Heart right ventricle (tissue), 16 donors: ENCODE data around the gene RNF114. TPM values are rescaled to one million over a fixed set of nuclear protein-coding genes. Genes with fewer than 3 reads are reported as not detected.

Experiments used
- ATAC-seq, 8 donors: fragments of 200-7000 bp; cut with Tn5 transposase; one replicate each; pipeline ENCODE4 v1.9.1; 2020; ENCODE audit warnings: mild to moderate bottlenecking in 8 of 8, moderate library complexity in 8 of 8, moderate number of reproducible peaks in 1 of 8
- DNase-seq, 2 donors: peaks; one replicate each; pipeline ENCODE4 v3.0.0-alpha.2; 2020
- H3K27ac ChIP-seq, 10 donors: fragments of 200-600 bp; sonication (generic) in 2 of 10; one replicate each; pipeline versions ENCODE4 v1.5.0 to v1.8.0; 2020 to 2022; ENCODE audit warnings: mild to moderate bottlenecking in 3 of 10
- H3K27me3 ChIP-seq, 7 donors: fragments of 200-600 bp; one replicate each; pipeline ENCODE4 v1.8.0; 2021 to 2022; ENCODE audit warnings: mild to moderate bottlenecking in 2 of 7
- H3K36me3 ChIP-seq, 9 donors: fragments of 200-600 bp; sonication (generic) in 1 of 9; one replicate each; pipeline versions ENCODE4 v1.5.0 to v1.8.0; 2020 to 2022; ENCODE audit warnings: mild to moderate bottlenecking in 2 of 9
- H3K4me1 ChIP-seq, 9 donors: fragments of 200-600 bp; sonication (generic) in 1 of 9; one replicate each; pipeline versions ENCODE4 v1.5.0 to v1.8.0; 2020 to 2022; ENCODE audit warnings: mild to moderate bottlenecking in 4 of 9
- H3K4me3 ChIP-seq, 10 donors: fragments of 200-600 bp; sonication (generic) in 2 of 10; one replicate each; pipeline versions ENCODE4 v1.5.0 to v1.8.0; 2020 to 2022; ENCODE audit warnings: mild to moderate bottlenecking in 7 of 10, moderate library complexity in 2 of 10
- H3K9me3 ChIP-seq, 11 donors: fragments of 200-600 bp in 10 of 11; sonication (generic) in 2 of 11; one replicate each; pipeline versions ENCODE4 v1.5.0 to v1.8.0; 2013 to 2022; ENCODE audit warnings: mild to moderate bottlenecking in 2 of 11, control low read depth in 1 of 11, moderate library complexity in 1 of 11
- WGBS, 2 donors: extraction: QIAGEN DNeasy Blood & Tissue Kit; methylation state at CpG; one replicate each; pipeline ENCODE4 v1.1.7; 2013; ENCODE audit warnings: inconsistent platforms in 1 of 2; 5-methylcytosine and 5-hydroxymethylcytosine counted together
- intact Hi-C, 10 donors: fragments of 100-400 bp; cut with DNase I; formaldehyde crosslinking; loops; one replicate each; pipeline versions ENCODE4 v1.11.1 to v1.14.2; 2022
- polyA plus RNA-seq, 2 donors: library from polyadenylated mRNA; stranded (reverse); fragments of 200-250 nt; gene quantifications; one replicate each; pipeline ENCODE4 v1.2.3, GENCODE V29; 2013
- total RNA-seq, 10 donors: library from RNA; stranded (reverse); fragmentation: NEBNext Ultra II Directional in 3 of 10; extraction: Animal tissue kit (Norgen Biotek cat#: 25700) in 3 of 10; gene quantifications; one replicate each; pipeline versions ENCODE4 v1.2.1 to v1.2.4, GENCODE V29; 2021 to 2023
- TF ChIP-seq, protein P1 (sequence below), 9 donors: fragments of 200-600 bp; sonication (generic) in 2 of 9; IDR thresholded peaks; one replicate each; pipeline versions ENCODE4 v1.5.0 to v1.8.0; 2021 to 2022; ENCODE audit warnings: antibody characterized with exemption in 9 of 9, mild to moderate bottlenecking in 5 of 9, moderate library complexity in 1 of 9
- donor health status: Arrhythmogenic right ventricular cardiomyopathy.
- donor health status: ischemic (EF 13 %, LVEDD 7.1; RV severe dilation, severe dysfunction).
- donor health status: healthy with polysubstance abuse.
- donor health status: DM: no; HTN: yes; CAD: no.
- donor health status: DM: no; HTN: no; CAD: no.
- donor health status: ischemic (EF 25% LVEDD 6.9; RV normal size, moderate dysfunction).
- donor health status: ischemic (EF 25% LVEDD 5.7; RV mildly dilated, moderate dysfunction).
- donor health status: healthy.
- donor health status: DM: yes; HTN: yes; CAD: no.
- donor health status: Ischemic cardiomyopathy.
- donor health status: ischemic (EF 35%, LVEDD 5.7; RV mildly dilated, moderate dysfunction).
- donor health status: nonischemic (EF 11% LVEDD 7.7; RV severe dilation, severe dysfunction).
- donor health status: DM: yes; HTN: yes; CAD: no.
- donor health status: PGD.
- donor health status: ischemic (EF 29% LVEDD 5.4; RV normal size, mild dysfunction).
- donor health status: nonischemic (EF 23%, LVEDD 6.1; RV moderate dilation, normal function).

Gene RNF114
- total and polyA plus RNA-seq, 12 donors, result 41.5 to 60.3 (median 50.6) TPM

GRCh38 chr20:49980140-49981008, 44.2 kb downstream of the RNF114 start:
- WGBS, 2 donors, result 88% methylated on average over 11 of the region's 11 CpGs

GRCh38 chr20:49981218-49982071, 45.2 kb downstream of the RNF114 start:
- Histone ChIP-seq H3K27me3 (peaks cover 0 to 10% (median 0%) of the 10 kb centered on the region in 7 donors), H3K36me3 (peaks cover 0 to 27% (median 0%) of the 10 kb centered on the region in 9 donors), H3K4me1 (peaks cover 15 to 55% (median 46%) of the 10 kb centered on the region in 9 donors), H3K27ac (peak overlapping the region in 5 of 10 donors; percentile 67 to 85 (median 81)), H3K4me3 (no peak overlapping the region), H3K9me3 (no peaks in the 10 kb centered on the region)
- intact Hi-C loops, result loop anchor here in 9 of 10 donors (2.0 to 5.0 kb wide), 6 partner anchors 89 to 197 kb away; no protein-coding TSS in a partner anchor
- ATAC-seq (no peak), DNase-seq (no peak)
- WGBS, 2 donors, result 83 to 88% methylated on average over 23 of the region's 23 CpGs
- TF ChIP-seq, protein P1, sequence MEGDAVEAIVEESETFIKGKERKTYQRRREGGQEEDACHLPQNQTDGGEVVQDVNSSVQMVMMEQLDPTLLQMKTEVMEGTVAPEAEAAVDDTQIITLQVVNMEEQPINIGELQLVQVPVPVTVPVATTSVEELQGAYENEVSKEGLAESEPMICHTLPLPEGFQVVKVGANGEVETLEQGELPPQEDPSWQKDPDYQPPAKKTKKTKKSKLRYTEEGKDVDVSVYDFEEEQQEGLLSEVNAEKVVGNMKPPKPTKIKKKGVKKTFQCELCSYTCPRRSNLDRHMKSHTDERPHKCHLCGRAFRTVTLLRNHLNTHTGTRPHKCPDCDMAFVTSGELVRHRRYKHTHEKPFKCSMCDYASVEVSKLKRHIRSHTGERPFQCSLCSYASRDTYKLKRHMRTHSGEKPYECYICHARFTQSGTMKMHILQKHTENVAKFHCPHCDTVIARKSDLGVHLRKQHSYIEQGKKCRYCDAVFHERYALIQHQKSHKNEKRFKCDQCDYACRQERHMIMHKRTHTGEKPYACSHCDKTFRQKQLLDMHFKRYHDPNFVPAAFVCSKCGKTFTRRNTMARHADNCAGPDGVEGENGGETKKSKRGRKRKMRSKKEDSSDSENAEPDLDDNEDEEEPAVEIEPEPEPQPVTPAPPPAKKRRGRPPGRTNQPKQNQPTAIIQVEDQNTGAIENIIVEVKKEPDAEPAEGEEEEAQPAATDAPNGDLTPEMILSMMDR (IDR thresholded peaks at IDR 0.05), result no peak

More at GRCh38 chr20:49980140-49981008, 44.2 kb downstream of the RNF114 start:
- Histone ChIP-seq H3K36me3 (peaks cover 0 to 17% (median 0%) of the 10 kb centered on the region in 9 donors), H3K4me3 (no peak overlapping the region), H3K27me3 (peaks cover 0 to 10% (median 0%) of the 10 kb centered on the region in 7 donors), H3K9me3 (no peaks in the 10 kb centered on the region), H3K4me1 (peaks cover 15 to 45% (median 37%) of the 10 kb centered on the region in 9 donors), H3K27ac (no peak overlapping the region)
- DNase-seq, result no peak
- no peak for ATAC-seq
- TF ChIP-seq, protein P1 (IDR thresholded peaks at IDR 0.05), result no peak
- intact Hi-C loops, result loop anchor here in 9 of 10 donors (1.0 to 5.0 kb wide), 7 partner anchors 90 to 198 kb away; no protein-coding TSS in a partner anchor

DNA sequence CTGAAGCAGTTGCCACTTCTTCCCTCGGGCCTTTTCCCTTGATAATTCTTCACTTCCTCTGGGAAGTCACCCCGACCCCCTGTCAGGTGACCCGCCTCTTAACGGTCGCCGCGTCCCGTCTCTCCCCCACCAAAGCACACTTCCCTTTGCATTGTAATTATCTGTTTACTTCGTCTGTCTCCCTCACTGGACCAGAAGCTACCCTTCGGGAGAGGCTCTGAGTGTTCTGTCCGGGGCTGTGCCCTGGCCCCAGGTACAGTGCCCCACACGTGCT, 45.8 kb downstream of the RNF114 start:
- Histone ChIP-seq H3K4me3 (peak overlapping the region in 8 of 10 donors; percentile 55 to 75 (median 66)), H3K4me1 (peaks cover 15 to 61% (median 50%) of the 10 kb centered on the region in 9 donors), H3K36me3 (peaks cover 0 to 28% (median 0%) of the 10 kb centered on the region in 9 donors), H3K9me3 (no peaks in the 10 kb centered on the region), H3K27me3 (peaks cover 0 to 10% (median 0%) of the 10 kb centered on the region in 7 donors), H3K27ac (peak overlapping the region in 9 of 10 donors; percentile 9 to 88 (median 80))
- TF ChIP-seq, protein P1 (IDR thresholded peaks at IDR 0.05), result no peak
- peak in 1 of 8 donors; percentile 1 for ATAC-seq
- 26 to 35% methylated on average over 12 of the region's 12 CpGs for WGBS, 2 donors
- DNase-seq, result no peak
- intact Hi-C loops, result loop anchor here in 6 of 10 donors (2.0 to 5.0 kb wide), 3 partner anchors 89 to 190 kb away; no protein-coding TSS in a partner anchor
